ENCODE measurements around the gene LCN9. TPM values are rescaled to one million over a fixed set of nuclear protein-coding genes. Genes with fewer than 3 reads are reported as not detected.
A peak's percentile ranks its signal among the peaks of the same experiment; 100 is the strongest.

LCN9 gene, protein sequence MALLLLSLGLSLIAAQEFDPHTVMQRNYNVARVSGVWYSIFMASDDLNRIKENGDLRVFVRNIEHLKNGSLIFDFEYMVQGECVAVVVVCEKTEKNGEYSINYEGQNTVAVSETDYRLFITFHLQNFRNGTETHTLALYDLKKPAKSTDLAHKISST
- polyA plus RNA-seq = not detected

DNA sequence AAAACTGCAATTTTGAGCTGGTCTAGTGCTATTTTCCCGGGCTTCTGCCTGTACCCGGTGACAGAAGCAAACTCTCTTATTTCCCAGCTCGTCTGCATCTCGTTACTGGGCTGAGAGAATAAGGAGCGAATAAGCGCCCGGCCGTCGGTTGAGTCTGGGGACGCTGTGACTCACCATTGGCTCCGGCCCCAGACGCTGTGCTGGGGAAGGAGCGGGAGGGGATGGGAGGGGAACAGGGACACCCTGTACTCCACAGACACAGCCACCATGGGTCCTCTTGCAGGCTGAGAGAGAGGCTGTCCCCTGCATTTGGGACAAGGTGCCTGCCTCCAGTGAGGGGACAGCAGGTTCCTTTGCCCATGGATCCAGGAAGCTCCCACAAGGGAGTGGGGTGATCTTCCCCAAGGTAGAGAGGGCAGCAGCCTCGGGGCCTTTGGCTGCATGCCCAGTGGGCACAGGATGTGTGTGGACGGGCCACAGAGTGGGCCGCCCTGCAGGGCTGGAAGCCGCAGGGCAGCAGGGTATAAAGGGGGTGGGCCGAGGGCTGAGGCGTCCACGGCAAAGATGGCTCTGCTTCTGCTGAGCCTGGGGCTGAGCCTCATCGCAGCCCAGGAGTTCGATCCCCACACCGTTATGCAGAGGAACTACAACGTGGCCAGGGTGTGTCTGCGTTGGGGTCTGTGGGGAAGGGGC is at the start of gene LCN9:
TSS of gene LCN9 (plus strand) at position 552 of the 693 bp plus-strand sequence. CDS start at position 565, 13 bp downstream.
- Mint-ChIP-seq H3K4me1 (no peaks in the 10 kb centered on the region), H3K27ac (no peak within 1 kb of the TSS), H3K9me3 (no peaks in the 10 kb centered on the region), H3K36me3 (no peaks in the 10 kb centered on the region), H3K27me3 (no peaks in the 10 kb centered on the region), H3K4me3 (peak within 1 kb of the TSS in 1 of 4 donors; percentile 39)

DNA sequence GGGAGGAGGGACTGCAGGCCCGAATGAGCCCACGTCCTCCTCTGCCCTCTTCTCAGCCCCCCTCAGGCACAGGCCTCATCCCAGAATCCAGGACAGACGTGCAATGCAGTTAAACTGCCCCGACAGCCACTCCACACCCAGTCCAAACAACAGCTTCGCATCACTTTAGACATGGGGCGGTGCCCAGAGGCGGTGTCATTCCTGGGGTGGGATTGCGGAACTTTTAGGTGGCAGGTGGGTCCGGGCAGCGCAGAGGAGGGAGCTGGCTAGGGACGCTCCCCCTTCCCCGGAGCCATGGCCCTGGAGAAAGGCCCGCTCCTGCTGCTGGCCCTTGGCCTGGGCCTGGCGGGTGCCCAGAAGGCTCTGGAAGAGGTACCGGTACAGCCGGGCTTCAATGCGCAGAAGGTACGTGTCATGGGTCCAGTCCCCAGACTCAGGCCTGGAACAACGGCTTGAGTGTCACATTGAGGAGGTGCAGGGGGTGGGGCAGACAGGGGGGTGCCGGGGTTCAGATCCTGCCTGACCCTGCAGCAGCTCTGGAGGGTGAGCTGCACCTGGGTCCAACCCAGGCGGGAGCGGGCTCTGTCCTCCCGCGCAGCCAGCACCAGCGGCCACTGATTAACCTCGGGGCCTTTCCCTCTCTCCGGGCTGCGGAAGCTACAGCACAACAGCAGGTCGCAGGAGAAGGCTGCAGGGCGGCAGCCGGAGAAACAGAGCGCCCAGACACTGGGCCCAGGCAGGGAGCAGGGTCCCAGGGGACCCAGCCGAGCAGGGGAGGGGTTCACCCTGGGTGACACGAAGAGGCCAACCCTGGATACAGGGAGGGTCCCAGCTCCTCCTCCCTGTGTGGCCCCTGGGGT is 48.9 kb upstream of the LCN9 start:
- Mint-ChIP-seq H3K9me3 (no peaks in the 10 kb centered on the region), H3K4me1 (peaks cover 0 to 1% (median 0%) of the 10 kb centered on the region in 3 donors), H3K27me3 (peaks cover 2% of the 10 kb centered on the region), H3K27ac (no peak overlapping the region), H3K4me3 (no peak overlapping the region), H3K36me3 (no peaks in the 10 kb centered on the region)

DNA sequence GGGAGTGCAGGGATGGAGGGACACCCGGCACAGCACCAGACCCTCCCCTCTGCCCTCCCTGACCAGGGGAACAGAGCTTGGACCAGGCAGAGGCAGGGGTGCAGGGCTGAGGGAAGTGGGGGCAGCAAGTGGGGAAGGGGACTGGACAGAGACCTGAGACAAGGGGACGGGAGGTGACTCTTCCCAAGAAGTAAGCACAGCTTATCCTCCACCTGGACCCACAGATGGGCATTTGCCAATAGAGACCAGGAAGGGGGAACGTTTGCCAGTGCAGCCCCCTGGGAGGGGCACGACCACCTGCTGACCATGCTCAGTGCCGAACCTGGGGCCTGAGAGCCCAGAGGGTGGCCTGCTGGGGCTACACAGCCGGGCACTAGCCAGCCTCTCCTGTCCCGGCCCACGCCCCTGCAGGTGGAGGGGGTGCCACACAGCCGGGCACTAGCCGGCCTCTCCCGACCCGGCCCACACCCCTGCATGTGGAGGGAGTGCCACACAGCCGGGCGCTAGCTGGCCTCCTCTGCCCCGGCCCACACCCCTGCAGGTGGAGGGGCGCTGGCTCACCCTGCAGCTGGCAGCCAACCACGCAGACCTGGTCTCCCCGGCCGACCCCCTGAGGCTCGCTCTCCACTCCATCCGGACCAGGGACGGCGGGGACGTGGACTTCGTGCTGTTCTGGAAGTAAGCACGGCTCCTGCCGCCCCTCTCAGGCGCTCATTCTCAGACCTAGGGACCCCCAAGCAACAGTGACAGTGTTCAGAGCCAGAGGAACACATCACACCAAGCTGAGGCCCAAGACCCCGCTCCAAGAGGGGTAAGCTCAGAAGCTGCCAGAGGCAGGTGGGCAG is 48.1 kb upstream of the LCN9 start:
- Mint-ChIP-seq H3K9me3 (no peaks in the 10 kb centered on the region), H3K4me3 (no peak overlapping the region), H3K4me1 (peaks cover 0 to 1% (median 0%) of the 10 kb centered on the region in 3 donors), H3K36me3 (no peaks in the 10 kb centered on the region), H3K27ac (no peak overlapping the region), H3K27me3 (peaks cover 2% of the 10 kb centered on the region)

DNA sequence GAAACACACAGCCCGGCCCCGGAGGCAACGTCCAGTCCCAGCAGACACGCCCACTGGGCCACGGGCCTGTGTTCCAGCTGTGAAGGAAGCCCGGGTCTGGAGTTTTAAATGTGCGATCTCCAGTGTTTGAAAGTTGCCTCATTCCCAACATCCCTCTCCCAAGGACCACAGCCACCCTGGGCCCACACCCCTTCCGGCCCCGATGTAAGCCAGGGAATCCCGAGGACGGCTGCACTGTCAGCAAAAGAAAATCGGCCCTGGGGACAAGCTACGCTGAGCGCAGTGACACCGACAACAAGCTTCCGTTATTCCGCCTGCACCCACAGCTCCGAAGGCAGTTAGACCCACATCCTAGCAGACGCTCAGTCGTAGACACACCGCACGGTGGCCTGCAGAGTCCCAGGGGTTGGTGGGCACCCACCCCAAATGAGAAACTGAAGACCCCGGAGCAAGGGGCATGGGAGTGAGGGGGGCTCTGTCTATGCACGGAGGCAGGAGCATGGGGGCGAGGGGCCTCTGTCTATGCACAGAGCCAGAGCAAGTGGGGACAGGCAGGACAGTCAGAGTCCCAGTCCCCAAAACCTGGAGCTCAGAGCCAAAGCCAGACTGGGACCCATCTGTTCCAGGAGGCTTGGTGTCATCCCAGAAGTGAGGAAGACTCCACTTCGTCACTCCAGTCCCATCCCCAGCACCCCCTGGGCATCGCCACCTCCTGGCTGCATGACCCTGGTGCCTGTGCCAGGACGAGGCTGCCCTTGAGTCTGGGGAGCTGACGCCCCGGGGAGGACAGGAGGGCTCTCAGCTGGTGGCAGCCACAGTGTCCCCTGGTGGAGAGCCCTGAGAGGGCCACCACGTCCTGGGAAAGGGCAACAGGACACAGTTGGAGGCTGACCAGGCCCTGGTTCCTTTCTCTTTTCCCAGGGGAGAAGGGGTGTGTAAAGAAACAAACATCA is 47.2 kb upstream of the LCN9 start:
- peaks cover 2% of the 10 kb centered on the region for H3K27me3 Mint-ChIP-seq

DNA sequence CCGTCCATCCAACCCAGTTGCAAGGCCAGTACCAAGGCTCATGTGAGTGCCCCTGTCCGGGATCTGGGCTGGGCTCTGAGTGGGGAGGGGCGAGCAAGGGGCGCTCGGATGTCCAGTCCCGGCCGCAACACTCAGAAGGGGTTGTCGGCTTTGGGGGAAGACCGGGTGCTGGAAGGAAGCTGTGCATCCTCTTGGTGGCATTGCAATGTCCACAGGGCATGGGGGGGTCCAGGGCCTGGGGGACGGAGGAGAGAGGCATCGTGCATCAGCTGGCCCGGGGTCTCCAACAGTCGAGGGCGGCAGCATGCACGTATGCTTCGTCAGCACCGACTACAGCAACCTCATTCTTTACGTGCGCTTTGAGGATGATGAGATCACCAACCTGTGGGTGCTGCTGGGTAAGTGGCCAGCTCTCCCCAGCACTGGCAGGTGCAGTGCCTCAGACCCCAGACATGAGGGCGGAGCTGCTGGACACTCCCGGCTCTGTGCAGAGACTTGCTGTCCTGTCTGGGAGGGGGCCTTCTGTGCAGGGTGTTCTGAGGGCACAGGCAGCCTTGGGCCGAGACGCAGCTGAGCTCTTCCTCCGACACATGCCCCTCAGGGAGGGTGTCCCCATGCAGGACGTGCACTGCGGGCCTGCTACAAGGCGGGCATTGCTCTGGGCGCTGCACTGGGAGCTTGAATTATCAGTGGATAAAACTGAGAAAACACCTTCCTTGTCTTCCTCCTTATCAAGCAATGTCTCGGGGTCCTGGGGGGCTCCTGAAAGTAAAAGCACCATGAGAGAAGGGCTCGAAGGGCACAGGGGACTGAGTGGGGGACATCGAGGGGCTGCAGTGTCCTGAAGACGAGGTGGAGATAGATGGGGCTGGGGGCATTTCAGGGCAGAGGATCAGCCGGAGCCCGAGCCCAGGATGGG is 46.2 kb upstream of the LCN9 start:
- no peaks in the 10 kb centered on the region for H3K27me3 Mint-ChIP-seq
- H3K4me3 Mint-ChIP-seq = no peak overlapping the region
- H3K4me1 Mint-ChIP-seq = no peaks in the 10 kb centered on the region
- H3K9me3 Mint-ChIP-seq = no peaks in the 10 kb centered on the region
- H3K36me3 Mint-ChIP-seq = no peaks in the 10 kb centered on the region
- H3K27ac Mint-ChIP-seq = no peak overlapping the region

More for the DNA sequence above, 47.2 kb upstream of the LCN9 start:
- H3K27ac Mint-ChIP-seq = no peak overlapping the region
- H3K4me1 Mint-ChIP-seq = peaks cover 0 to 1% (median 0%) of the 10 kb centered on the region in 3 donors
- H3K4me3 Mint-ChIP-seq = no peak overlapping the region
- H3K9me3 Mint-ChIP-seq = no peaks in the 10 kb centered on the region
- H3K36me3 Mint-ChIP-seq = no peaks in the 10 kb centered on the region

DNA sequence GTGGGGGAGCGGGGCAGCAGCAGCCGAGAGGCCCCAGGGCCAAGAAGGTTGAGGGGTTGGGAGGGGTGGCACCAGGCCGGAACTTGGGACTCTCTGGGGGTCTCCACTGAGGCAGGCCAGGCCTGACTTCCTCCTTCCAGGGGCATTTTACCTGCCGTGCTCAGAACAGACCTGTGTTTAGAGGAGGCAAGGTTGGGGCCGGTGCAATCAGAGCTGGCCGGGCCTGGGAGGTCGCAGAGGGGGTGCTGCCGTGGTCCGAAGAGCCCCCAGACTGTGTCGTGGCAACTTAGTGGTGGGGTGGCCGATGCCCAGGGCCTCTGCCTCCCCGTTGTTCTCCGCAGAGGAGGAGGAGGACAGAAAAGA is 45.6 kb upstream of the LCN9 start:
- Mint-ChIP-seq H3K4me3 (no peak overlapping the region), H3K4me1 (no peaks in the 10 kb centered on the region), H3K27ac (no peak overlapping the region), H3K36me3 (no peaks in the 10 kb centered on the region), H3K9me3 (no peaks in the 10 kb centered on the region), H3K27me3 (no peaks in the 10 kb centered on the region)

DNA sequence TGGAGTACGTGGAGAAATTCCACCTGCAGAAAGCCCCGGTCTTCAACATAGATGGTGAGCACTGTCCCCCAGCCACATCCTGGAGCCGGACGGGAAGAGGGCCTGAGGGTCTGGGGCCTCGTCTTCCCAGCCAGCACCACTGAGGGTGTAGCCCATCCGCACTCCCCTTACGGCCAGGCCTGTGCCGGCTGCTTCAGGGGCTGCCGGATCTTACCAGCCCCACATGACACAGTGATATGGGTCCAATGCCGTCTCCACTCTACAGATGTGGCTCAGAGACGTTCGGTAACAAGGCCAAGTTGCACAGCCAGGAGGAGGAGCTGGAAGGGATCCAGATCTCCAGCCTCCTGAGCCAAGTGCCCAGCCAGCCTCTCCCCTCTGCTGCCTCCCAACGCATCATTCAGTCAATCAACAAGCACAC is 45.1 kb upstream of the LCN9 start:
- Mint-ChIP-seq H3K9me3 (no peaks in the 10 kb centered on the region), H3K4me3 (no peak overlapping the region), H3K27me3 (no peaks in the 10 kb centered on the region), H3K27ac (no peak overlapping the region), H3K36me3 (no peaks in the 10 kb centered on the region), H3K4me1 (no peaks in the 10 kb centered on the region)

DNA sequence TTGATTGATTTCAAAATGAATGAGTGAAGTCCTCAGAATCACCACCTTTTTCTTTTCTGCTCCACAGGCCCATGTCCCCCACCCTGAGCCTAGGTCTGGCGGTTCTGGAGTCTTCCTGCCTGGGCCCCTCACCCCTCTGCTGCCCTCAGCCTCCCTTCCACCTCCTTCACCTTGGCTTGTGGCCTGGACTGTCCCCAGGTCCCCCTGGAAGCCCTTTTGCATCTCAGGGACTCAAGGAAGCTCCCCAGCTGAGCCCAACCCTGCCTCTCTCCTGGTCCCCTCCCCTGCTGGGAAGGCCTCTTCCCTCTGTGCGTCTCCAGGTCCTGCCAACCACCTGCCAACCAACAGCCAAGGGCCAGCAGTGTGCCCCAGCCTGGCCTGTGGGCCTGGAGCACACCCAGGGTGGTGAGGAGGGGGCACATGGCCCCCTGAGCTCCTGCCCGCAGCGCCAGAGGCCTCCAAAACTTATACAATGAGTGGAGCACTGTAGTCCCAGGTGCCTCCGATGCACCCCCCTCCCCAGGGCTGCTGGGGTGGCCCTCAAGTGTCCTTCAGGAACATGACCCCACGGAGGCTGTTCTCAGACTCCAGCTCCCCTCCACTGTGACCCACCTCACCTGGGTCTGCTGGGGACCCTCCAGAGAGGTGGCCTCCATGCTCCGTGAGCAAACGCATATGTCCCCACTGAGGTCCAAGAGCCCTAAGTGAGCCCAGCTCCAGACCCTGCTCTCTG is 44.1 kb upstream of the LCN9 start:
- H3K9me3 Mint-ChIP-seq = no peaks in the 10 kb centered on the region
- no peaks in the 10 kb centered on the region for H3K27me3 Mint-ChIP-seq
- H3K36me3 Mint-ChIP-seq = no peaks in the 10 kb centered on the region
- no peaks in the 10 kb centered on the region for H3K4me1 Mint-ChIP-seq
- no peak overlapping the region for H3K4me3 Mint-ChIP-seq
- no peak overlapping the region for H3K27ac Mint-ChIP-seq

DNA sequence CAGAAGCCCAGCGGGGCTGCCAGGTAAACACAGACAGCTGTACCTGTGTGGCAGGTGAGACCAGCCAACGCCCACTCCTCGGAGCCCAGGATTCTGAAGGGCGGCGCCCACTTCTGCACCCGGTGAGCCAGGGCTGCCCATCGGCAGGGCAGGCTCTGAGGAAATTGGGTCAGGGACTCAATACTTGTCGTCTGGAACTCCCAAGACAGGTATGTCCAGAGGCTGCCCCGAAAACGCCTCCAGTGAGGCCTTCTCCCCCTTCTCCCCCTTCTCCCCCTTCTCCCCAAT is 43.6 kb upstream of the LCN9 start:
- H3K4me1 Mint-ChIP-seq = no peaks in the 10 kb centered on the region
- no peak overlapping the region for H3K27ac Mint-ChIP-seq
- H3K36me3 Mint-ChIP-seq = no peaks in the 10 kb centered on the region
- peaks cover 3% of the 10 kb centered on the region for H3K27me3 Mint-ChIP-seq
- no peaks in the 10 kb centered on the region for H3K9me3 Mint-ChIP-seq
- H3K4me3 Mint-ChIP-seq = no peak overlapping the region

DNA sequence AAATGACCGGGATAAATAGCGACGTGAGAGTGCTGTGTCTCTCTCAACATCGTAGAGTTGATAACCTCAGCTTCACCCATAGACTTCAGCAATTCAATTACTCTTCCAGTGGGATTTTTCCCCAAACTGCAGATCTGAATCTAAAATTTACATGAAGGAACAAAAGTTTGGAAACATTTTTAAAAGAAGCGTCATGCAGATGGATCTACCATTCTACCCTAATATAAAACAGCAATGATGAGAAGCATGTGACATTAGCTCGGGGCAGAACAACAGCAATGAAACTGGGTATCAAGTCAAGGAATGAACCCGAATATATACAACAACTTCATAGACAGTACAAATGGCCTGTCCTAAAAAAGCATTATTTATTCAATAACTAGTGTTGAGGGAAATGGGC is 42.6 kb upstream of the LCN9 start:
- H3K27ac Mint-ChIP-seq = no peak overlapping the region
- H3K9me3 Mint-ChIP-seq = no peaks in the 10 kb centered on the region
- no peaks in the 10 kb centered on the region for H3K4me1 Mint-ChIP-seq
- H3K27me3 Mint-ChIP-seq = peaks cover 3% of the 10 kb centered on the region
- H3K4me3 Mint-ChIP-seq = no peak overlapping the region
- H3K36me3 Mint-ChIP-seq = no peaks in the 10 kb centered on the region

DNA sequence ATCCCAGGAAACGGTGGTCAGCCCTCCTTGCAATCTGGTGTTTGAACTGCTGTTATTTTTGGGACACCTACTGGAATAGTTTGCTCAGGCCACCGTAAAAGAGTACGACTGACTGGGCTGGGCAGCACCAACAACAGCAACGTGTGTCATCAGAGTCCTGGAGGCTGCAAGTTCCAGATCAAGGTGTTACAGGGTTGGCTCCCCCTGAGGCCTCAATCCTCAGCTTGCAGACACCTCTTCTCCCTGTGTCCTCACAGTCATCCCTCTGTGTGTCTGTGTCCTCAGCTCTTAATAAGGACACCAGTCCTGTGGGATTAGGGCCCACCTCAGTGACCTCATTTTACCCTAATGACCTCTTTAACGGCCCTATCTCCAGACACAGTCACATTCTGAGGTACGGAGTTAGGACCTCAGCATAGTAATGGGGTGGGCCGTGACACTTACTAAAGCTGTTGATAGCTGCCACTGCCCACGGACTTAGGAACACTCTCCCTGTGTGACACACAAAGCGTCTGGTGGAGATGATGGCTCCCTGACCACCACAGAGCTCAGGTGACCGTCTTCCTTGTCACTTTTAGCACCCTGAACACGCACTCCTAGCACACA is 40.6 kb upstream of the LCN9 start:
- Mint-ChIP-seq H3K36me3 (no peaks in the 10 kb centered on the region), H3K27ac (no peak overlapping the region), H3K27me3 (peaks cover 5% of the 10 kb centered on the region), H3K4me1 (no peaks in the 10 kb centered on the region), H3K4me3 (no peak overlapping the region), H3K9me3 (peaks cover 5 to 11% (median 8%) of the 10 kb centered on the region in 3 donors)

DNA sequence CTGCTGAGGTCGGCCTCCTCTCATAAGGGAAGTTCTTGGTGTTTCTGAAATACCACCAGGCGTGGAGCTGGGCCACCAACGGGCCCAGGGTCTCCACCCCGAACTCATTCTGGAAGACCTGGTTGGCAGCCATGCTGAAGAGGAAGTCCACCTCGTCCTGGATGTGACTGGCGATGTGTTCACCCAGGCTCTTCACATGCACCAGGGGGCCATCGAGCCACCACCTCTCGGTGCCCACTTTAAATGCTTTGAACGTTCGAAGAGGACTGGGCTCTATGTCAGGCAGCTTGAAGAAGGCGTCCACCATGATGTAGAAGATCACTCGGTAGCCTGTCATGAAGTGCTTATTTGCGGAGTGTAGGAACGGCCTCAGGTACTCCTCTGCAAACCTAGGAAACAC is 38.8 kb upstream of the LCN9 start:
- Mint-ChIP-seq H3K27ac (no peak overlapping the region), H3K4me1 (no peaks in the 10 kb centered on the region), H3K27me3 (peaks cover 5% of the 10 kb centered on the region), H3K9me3 (peaks cover 7 to 19% (median 10%) of the 10 kb centered on the region in 3 donors), H3K36me3 (no peaks in the 10 kb centered on the region), H3K4me3 (no peak overlapping the region)

Measured in IgD-negative memory B cell (primary cell).